Measurements from ENCODE around the gene COG5.

DNA sequence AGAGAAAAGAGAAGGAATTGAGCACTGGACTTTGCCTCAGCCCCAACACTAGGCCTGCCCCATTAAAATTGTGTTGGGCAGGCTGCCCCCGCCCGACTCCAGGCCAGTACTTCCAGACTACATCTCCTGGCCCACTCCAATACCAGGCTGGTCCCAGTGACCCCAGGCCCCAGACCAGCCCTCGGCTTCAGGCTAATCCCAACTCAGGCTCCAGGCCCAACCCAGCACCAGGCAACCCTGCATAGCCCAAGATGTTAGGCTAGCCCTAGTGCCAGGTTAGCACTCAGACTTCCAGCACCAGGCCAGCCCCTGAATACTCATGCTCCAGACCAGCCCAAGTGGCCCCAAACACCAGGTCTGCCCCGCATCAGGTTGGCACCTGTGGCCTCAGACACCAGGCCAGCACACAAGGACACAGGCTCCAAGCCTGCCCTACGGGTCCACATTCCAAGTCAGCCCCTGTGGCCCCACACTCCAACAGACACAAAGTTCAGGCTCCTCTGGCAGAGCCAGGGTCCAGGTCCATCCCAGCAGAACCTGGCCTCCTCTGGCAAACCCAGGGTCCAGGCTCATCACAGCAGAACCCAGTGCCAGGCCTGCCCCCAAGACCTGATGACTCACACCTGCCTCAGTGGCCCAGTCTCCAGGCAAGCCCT lies 20.3 kb downstream of the COG5 start:
- no peak for TF ChIP-seq SUZ12 (IDR thresholded peaks at IDR 0.05; ENCODE audit: extremely low read depth, insufficient read depth, insufficient read length)
- no peak for TF ChIP-seq ZNF274 (IDR thresholded peaks at IDR 0.05; ENCODE audit: low read depth, low read length)

All from NT2/D1 (cell line).